A673 (cell line): Measurements from ENCODE around the gene EXO5.

ENCODE experiments used
- CTCF ChIP-seq: fragments of 300-800, 200-600 bp; sonication (generic); conservative IDR thresholded peaks from 2 replicates; pipeline ENCODE4 v1.5.1; 2017; ENCODE audit warnings: low read depth, mild to moderate bottlenecking, antibody characterized with exemption, low read length, moderate library complexity, mixed read lengths
- EZH2 ChIP-seq: fragments of 200-600 bp; sonication (generic); IDR thresholded peaks from 2 replicates; pipeline ENCODE4 v1.6.1; 2017; ENCODE audit warnings: borderline replicate concordance, low read depth, mild to moderate bottlenecking, mixed read lengths, antibody characterized with exemption, low read length; ENCODE audit not compliant: poor library complexity, severe bottlenecking

- TF ChIP-seq CTCF (no peak), EZH2 (no peak)
These were observed 10.9 kb downstream of the EXO5 start for GRCh38 chr1:40519517-40519916.
